OCI-LY1 (cell line): ENCODE measurements around the gene DENND4B.

ENCODE experiments used
- CTCF ChIP-seq: fragments of 200-600 bp; sonication (generic), shearing (Covaris generic); IDR thresholded peaks from 2 replicates; pipeline ENCODE4 v1.5.1; 2017; ENCODE audit warnings: mild to moderate bottlenecking, antibody characterized with exemption, low read length, moderate library complexity, mixed read lengths
- EZH2 ChIP-seq: fragments of 200-600 bp; sonication (generic), shearing (Covaris generic); IDR thresholded peaks from 2 replicates; pipeline ENCODE4 v1.8.0; 2017; ENCODE audit warnings: borderline replicate concordance, mixed run types, mild to moderate bottlenecking, antibody characterized with exemption, low read length, moderate library complexity, mixed read lengths

GRCh38 chr1:153906396-153906795, 40.1 kb downstream of the DENND4B start:
- TF ChIP-seq CTCF (no peak), EZH2 (no peak)
